Smooth muscle cell (in vitro differentiated cells): ENCODE measurements around the gene NAA10. TPM values are rescaled to one million over a fixed set of nuclear protein-coding genes. Genes with fewer than 3 reads are reported as not detected.

ENCODE experiments used
- DNase-seq: peaks from one replicate; lab custom pipeline; 2025; ENCODE audit not compliant: unreplicated experiment; lab: John Stamatoyannopoulos, UW
- H2AFZ ChIP-seq: fragments of 200-600 bp; sonication (generic); 2 replicates; pipeline ENCODE4 v1.6.0; 2016; ENCODE audit warnings: antibody characterized with exemption, low read depth, mild to moderate bottlenecking
- H3F3A ChIP-seq: fragments of 200-600 bp; sonication (generic); 2 replicates; pipeline ENCODE4 v1.6.0; 2017; ENCODE audit warnings: antibody characterized with exemption, low read depth
- H3K27ac ChIP-seq: fragments of 200-600 bp; sonication (generic); 2 replicates; pipeline ENCODE4 v1.5.1; 2016; ENCODE audit warnings: low read depth, mild to moderate bottlenecking
- H3K27me3 ChIP-seq: fragments of 200-600 bp; sonication (generic); 2 replicates; pipeline ENCODE4 v1.6.1; 2016; ENCODE audit warnings: low read depth, mild to moderate bottlenecking
- H3K36me3 ChIP-seq: fragments of 200-600 bp; sonication (generic); 2 replicates; pipeline ENCODE4 v1.5.1; 2016; ENCODE audit warnings: low read depth
- H3K4me1 ChIP-seq: fragments of 200-600 bp; sonication (generic); 2 replicates; pipeline ENCODE4 v1.5.1; 2016; ENCODE audit warnings: low read depth
- H3K4me2 ChIP-seq: fragments of 200-600 bp; sonication (generic); 2 replicates; pipeline ENCODE4 v1.6.0; 2016; ENCODE audit warnings: mild to moderate bottlenecking
- H3K4me3 ChIP-seq: fragments of 200-600 bp; sonication (generic); 2 replicates; pipeline ENCODE4 v1.5.1; 2016; ENCODE audit warnings: mild to moderate bottlenecking
- H3K79me2 ChIP-seq: fragments of 200-600 bp; sonication (generic); 2 replicates; pipeline ENCODE4 v1.6.0; 2016; ENCODE audit warnings: low read depth, mild to moderate bottlenecking
- H3K9ac ChIP-seq: fragments of 200-600 bp; sonication (generic); 2 replicates; pipeline ENCODE4 v1.6.0; 2016; ENCODE audit warnings: low read depth
- H3K9me3 ChIP-seq: fragments of 200-600 bp; sonication (generic); replicated peaks from 2 replicates; pipeline ENCODE4 v1.5.1; 2016; ENCODE audit warnings: low read depth
- H4K20me1 ChIP-seq: fragments of 200-600 bp; sonication (generic); 2 replicates; pipeline ENCODE4 v1.6.0; 2016; ENCODE audit warnings: low read depth
- WGBS: methylation state at CpG from one replicate; pipeline ENCODE4 v1.1.7; 2016; ENCODE audit warnings: low lambda C conversion rate; 5-methylcytosine and 5-hydroxymethylcytosine counted together
- polyA plus RNA-seq: library from polyadenylated mRNA; unstranded; fragments of >200 nt; fragmentation: Nextera tagmentation; extraction: Ambion mirVana; gene quantifications from 2 replicates; pipeline ENCODE4 v1.2.1, GENCODE V29; 2016
- total RNA-seq: library from RNA; depleted of rRNA; stranded (reverse); fragments of >200 nt; gene quantifications from 2 replicates; pipeline ENCODE4 v1.2.3, GENCODE V29; 2014
- TF ChIP-seq, protein P1 (sequence below): fragments of 200-600 bp; sonication (generic); IDR thresholded peaks from 2 replicates; pipeline ENCODE4 v1.5.1; 2017; ENCODE audit warnings: borderline replicate concordance, mild to moderate bottlenecking, antibody characterized with exemption; ENCODE audit not compliant: insufficient read depth, poor library complexity, severe bottlenecking

Gene NAA10
- total and polyA plus RNA-seq, 2 experiments from 2014 or later: 81.2 to 124 TPM

DNA sequence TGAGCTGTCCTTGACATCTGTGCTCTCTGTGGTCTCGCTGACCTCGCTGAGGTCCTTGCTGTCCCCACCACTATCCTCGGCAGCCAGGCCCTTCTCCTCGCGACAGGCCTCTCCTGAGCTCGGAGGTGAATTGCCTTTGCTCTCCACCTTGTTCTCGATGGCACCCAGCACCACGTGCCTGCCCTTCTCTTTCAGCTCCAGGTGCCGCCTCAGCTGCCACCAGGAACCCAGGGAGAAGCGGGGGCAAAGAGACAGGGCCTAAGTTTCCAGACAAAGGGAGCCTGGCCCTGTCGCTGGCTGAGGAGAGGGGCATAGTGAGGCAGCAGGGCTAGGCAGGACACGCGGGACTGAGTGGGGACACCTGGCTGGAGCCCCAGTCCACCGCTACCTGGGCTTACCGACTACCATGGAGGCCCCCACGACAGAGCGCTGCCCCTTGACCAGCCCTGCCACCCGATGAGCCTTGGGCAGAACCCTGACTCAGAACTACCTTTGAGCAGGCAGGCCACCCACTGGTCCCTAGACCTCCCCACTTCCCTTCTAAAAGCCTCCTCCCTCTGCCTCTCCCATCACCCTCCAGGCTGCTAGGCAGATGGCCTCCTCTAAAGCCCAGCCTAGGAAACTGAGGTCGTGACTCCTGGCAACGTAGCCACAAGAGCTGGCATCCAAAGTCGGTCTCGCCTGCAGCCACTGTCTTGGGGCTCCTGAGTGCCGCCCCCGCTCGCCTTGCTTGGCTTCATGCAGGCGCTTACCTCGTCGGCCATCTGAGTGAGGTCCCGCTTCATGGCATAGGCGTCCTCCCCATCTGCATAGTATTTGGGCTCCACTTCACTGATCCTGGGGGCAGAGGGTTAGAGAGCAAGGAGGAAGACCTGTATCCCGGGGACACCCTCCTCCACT lies 4.6 kb downstream of the NAA10 start:
- WGBS: 86% methylated on average over 31 of the region's 31 CpGs
- H3K9me3 ChIP-seq: no peaks in the 10 kb centered on the region
- DNase-seq: no peak

DNA sequence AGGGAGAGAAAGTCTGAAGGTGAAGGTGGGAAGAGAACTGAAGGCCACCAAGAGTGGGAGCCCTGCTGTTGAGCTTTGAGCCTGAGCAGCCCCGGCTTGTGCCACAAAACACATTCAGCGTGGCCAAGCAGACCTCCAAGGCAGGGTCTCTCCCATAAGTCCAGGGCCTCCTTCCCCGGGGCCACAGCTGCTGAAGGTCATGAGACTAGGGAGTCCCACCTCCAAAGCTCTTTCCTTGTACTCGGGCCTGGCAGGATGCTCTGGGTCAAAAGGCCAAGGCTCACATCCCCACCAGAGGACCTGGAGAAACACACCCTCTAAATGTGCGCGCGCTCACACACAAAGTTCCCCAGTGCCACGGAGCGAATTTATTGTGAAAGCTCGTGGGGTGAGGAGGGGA lies 5.3 kb downstream of the NAA10 start:
- no peak overlapping the region for H2AFZ ChIP-seq
- H3K4me1 ChIP-seq: no peaks in the 10 kb centered on the region
- 93% methylated on average over 10 of the region's 10 CpGs for WGBS
- DNase-seq: no peak
- no peaks in the 10 kb centered on the region for H3K9me3 ChIP-seq
- H3K79me2 ChIP-seq: peaks cover 9% of the 10 kb centered on the region
- no peak overlapping the region for H3K27ac ChIP-seq
- H3K36me3 ChIP-seq: no peaks in the 10 kb centered on the region
- H3K4me3 ChIP-seq: no peak overlapping the region
- H3K9ac ChIP-seq: no peak overlapping the region
- TF ChIP-seq, protein P1, sequence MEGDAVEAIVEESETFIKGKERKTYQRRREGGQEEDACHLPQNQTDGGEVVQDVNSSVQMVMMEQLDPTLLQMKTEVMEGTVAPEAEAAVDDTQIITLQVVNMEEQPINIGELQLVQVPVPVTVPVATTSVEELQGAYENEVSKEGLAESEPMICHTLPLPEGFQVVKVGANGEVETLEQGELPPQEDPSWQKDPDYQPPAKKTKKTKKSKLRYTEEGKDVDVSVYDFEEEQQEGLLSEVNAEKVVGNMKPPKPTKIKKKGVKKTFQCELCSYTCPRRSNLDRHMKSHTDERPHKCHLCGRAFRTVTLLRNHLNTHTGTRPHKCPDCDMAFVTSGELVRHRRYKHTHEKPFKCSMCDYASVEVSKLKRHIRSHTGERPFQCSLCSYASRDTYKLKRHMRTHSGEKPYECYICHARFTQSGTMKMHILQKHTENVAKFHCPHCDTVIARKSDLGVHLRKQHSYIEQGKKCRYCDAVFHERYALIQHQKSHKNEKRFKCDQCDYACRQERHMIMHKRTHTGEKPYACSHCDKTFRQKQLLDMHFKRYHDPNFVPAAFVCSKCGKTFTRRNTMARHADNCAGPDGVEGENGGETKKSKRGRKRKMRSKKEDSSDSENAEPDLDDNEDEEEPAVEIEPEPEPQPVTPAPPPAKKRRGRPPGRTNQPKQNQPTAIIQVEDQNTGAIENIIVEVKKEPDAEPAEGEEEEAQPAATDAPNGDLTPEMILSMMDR: no peak
- peaks cover 5% of the 10 kb centered on the region for H4K20me1 ChIP-seq
- H3K4me2 ChIP-seq: no peak overlapping the region
- no peaks in the 10 kb centered on the region for H3F3A ChIP-seq
- no peaks in the 10 kb centered on the region for H3K27me3 ChIP-seq

More for the DNA sequence above, 4.6 kb downstream of the NAA10 start:
- Histone ChIP-seq H3K27ac (no peak overlapping the region), H2AFZ (no peak overlapping the region), H3K4me3 (no peak overlapping the region), H3K27me3 (no peaks in the 10 kb centered on the region), H3K79me2 (peaks cover 9% of the 10 kb centered on the region), H3K36me3 (no peaks in the 10 kb centered on the region), H3F3A (no peaks in the 10 kb centered on the region), H4K20me1 (peaks cover 5% of the 10 kb centered on the region), H3K9ac (no peak overlapping the region), H3K4me2 (no peak overlapping the region), H3K4me1 (no peaks in the 10 kb centered on the region)
- TF ChIP-seq, protein P1: no peak

DNA sequence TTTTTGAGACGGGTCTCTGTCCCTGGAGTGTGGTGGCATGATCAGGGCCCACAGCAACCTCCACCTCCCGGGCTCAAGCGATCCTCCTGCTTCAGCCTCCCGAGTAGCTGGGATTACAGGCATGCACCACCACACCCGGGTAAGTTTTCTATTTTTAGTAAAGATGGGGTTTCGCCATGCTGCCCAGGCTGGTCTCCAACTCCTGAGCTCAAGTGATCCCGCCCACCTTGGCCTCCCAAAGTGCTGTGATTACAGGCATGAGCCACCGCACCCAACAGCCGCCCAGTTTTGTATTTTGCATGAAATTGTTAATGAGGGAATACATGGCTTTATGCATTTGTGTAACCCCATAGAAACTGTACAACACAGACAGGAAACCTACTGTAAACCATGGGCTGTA lies 6.0 kb downstream of the NAA10 start:
- TF ChIP-seq, protein P1: no peak
- H3K4me1 ChIP-seq: no peaks in the 10 kb centered on the region
- no peak overlapping the region for H3K27ac ChIP-seq
- no peaks in the 10 kb centered on the region for H3K36me3 ChIP-seq
- WGBS: 77% methylated on average over 9 of the region's 9 CpGs
- DNase-seq: no peak
- H4K20me1 ChIP-seq: no peaks in the 10 kb centered on the region
- H3K27me3 ChIP-seq: no peaks in the 10 kb centered on the region
- H3K79me2 ChIP-seq: peaks cover 9% of the 10 kb centered on the region
- no peaks in the 10 kb centered on the region for H3F3A ChIP-seq
- H3K4me3 ChIP-seq: no peak overlapping the region
- H3K9me3 ChIP-seq: no peaks in the 10 kb centered on the region
- no peak overlapping the region for H3K9ac ChIP-seq
- no peak overlapping the region for H3K4me2 ChIP-seq
- no peak overlapping the region for H2AFZ ChIP-seq
